Measurements from ENCODE around the gene RIPK3.
"Not testable (repeated sequence)": the region's sequence is repeated elsewhere in the genome, so short reads cannot be mapped to it uniquely, and the experiment has no call there.

RIPK3 gene

GRCh38 chr14:24369463-24369862, 29.7 kb upstream of the RIPK3 start:
- DNase-seq, result no peak

GRCh38 chr14:24368562-24369252, 28.9 kb upstream of the RIPK3 start:
- peak in 1 of 2 donors; percentile 15 for DNase-seq

GRCh38 chr14:24368212-24368561, 28.4 kb upstream of the RIPK3 start:
- no peak for DNase-seq

GRCh38 chr14:24367514-24368211, 27.9 kb upstream of the RIPK3 start, which contains the start of gene NFATC4:
Gene NFATC4, plus strand, starts transcription at chr14:24368184. Its CDS starts 157 bp downstream, at chr14:24368341.
- DNase-seq, result peak in 1 of 2 donors; percentile 27

GRCh38 chr14:24366721-24367513, 27.1 kb upstream of the RIPK3 start:
- peak; percentile 29 to 45 for DNase-seq

- no peak for DNase-seq
Observed at GRCh38 chr14:24366413-24366720, 26.6 kb upstream of the RIPK3 start.

GRCh38 chr14:24365600-24366412, 26.0 kb upstream of the RIPK3 start:
- peak; percentile 56 to 76 for DNase-seq

- DNase-seq, result no peak
Observed at GRCh38 chr14:24364841-24365240, 25.1 kb upstream of the RIPK3 start.

- DNase-seq, result no peak
Observed at GRCh38 chr14:24363401-24363800, 23.6 kb upstream of the RIPK3 start.

- no peak for DNase-seq
Observed at GRCh38 chr14:24362241-24362960, 22.6 kb upstream of the RIPK3 start.

- no peak for DNase-seq
Observed at GRCh38 chr14:24361326-24361725, 21.5 kb upstream of the RIPK3 start.

GRCh38 chr14:24360281-24360680, 20.5 kb upstream of the RIPK3 start:
- no peak for DNase-seq

GRCh38 chr14:24356208-24356607, 16.4 kb upstream of the RIPK3 start:
- no peak for DNase-seq

GRCh38 chr14:24355009-24355408, 15.2 kb upstream of the RIPK3 start:
- DNase-seq, result no peak

GRCh38 chr14:24354482-24354825, 14.7 kb upstream of the RIPK3 start:
- not testable (repeated sequence) for DNase-seq

- DNase-seq, result no peak
Observed at GRCh38 chr14:24353559-24354481, 14.0 kb upstream of the RIPK3 start.

GRCh38 chr14:24351517-24351916, 11.7 kb upstream of the RIPK3 start:
- DNase-seq, result no peak

GRCh38 chr14:24349742-24350141, 10.0 kb upstream of the RIPK3 start:
- no peak for DNase-seq

GRCh38 chr14:24348186-24348585, 8.4 kb upstream of the RIPK3 start:
- DNase-seq, result no peak

GRCh38 chr14:24347134-24347533, 7.3 kb upstream of the RIPK3 start:
- DNase-seq, result no peak

Measured in stimulated activated CD4-positive, alpha-beta T cell treated with anti-CD3 and anti-CD28 coated beads, Interleukin-2, amount 100 ng/mL, for 24 hours (primary cell).